Astrocyte of the cerebellum (primary cell): Measurements from ENCODE around the gene CAMK2B.

ENCODE experiments used
- DNase-seq: peaks from one replicate; pipeline ENCODE4 v3.0.0-alpha.2; 2011; ENCODE audit warnings: low read depth
- H3K4me3 ChIP-seq: 2 replicates; pipeline ENCODE4 v1.5.1; 2011; ENCODE audit warnings: mild to moderate bottlenecking, low read depth, low read length, moderate library complexity
- in situ Hi-C: cut with HindIII; loops from 2 replicates; pipeline ENCODE4 v1.10.0; 2017; ENCODE audit warnings: low sequenced_read_pairs
- TF ChIP-seq, protein P1 (sequence below): IDR thresholded peaks from 2 replicates; pipeline ENCODE4 v1.5.1; 2012; ENCODE audit warnings: low read length, low read depth, moderate library complexity, mild to moderate bottlenecking; ENCODE audit errors: missing control alignments

CAMK2B gene

DNA sequence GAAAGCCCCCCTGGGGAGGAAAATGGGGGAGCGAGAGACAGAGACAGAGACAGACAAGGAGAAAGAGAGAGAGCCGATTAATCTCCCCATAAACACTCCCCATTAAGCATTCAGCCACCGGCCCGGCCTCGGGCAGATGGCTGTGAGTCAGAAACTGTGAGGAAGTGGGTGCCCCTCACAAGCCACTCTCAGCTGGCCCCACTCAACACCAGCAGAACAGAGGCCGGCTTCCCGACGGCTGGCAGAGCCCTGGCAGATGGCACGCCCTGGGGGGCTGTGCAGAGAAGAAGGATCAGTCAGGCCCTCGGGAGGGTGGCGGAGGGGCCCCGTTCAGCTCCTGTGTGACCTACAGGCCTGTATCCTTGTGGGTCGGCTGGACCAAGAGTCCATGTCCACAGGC, 41.2 kb downstream of the CAMK2B start:
- in situ Hi-C loops, result no loop called here
- TF ChIP-seq, protein P1, sequence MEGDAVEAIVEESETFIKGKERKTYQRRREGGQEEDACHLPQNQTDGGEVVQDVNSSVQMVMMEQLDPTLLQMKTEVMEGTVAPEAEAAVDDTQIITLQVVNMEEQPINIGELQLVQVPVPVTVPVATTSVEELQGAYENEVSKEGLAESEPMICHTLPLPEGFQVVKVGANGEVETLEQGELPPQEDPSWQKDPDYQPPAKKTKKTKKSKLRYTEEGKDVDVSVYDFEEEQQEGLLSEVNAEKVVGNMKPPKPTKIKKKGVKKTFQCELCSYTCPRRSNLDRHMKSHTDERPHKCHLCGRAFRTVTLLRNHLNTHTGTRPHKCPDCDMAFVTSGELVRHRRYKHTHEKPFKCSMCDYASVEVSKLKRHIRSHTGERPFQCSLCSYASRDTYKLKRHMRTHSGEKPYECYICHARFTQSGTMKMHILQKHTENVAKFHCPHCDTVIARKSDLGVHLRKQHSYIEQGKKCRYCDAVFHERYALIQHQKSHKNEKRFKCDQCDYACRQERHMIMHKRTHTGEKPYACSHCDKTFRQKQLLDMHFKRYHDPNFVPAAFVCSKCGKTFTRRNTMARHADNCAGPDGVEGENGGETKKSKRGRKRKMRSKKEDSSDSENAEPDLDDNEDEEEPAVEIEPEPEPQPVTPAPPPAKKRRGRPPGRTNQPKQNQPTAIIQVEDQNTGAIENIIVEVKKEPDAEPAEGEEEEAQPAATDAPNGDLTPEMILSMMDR, result no peak
- no peak for DNase-seq
- H3K4me3 ChIP-seq, result no peak overlapping the region

DNA sequence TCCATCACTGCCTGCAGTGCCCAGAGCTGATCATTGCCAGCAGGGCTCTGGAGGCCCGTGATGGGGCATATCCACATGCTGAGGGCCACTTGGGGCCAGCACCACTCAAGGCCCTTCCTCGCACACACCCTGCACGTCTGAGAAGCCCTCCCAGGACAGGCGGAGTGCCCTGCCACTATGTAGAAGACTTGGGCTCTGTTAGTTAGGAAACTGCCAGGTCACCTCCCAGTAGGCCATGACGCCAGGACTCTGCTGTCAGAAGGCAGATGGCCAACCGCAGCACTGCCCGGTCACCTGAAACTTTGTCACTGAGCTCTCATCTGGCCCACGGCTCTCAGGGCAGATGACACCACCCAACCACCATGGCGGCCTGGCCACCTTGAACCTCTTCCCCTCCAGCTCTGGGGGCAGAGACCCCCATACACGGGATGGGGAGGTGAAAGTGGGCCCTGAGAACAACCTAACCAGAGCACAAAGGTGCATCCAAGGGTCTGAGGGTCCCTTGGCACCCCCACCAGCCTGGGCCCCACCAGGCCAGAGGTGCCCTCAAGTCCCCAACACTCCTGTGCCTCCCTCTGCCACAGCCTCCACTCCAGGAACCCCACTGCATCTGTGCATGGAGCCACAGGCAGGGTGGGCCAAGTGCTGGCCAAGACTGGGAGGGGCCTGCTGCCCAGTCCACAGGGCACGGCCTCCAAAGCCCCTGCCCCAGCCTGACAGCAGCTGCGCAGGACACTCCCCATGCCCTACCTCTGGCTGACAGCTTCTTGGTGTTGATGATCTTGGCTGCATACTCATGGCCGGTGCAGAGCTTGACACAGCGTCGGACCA, 41.8 kb downstream of the CAMK2B start:
- TF ChIP-seq, protein P1, result no peak
- no peak overlapping the region for H3K4me3 ChIP-seq
- in situ Hi-C loops, result no loop called here
- DNase-seq, result no peak

DNA sequence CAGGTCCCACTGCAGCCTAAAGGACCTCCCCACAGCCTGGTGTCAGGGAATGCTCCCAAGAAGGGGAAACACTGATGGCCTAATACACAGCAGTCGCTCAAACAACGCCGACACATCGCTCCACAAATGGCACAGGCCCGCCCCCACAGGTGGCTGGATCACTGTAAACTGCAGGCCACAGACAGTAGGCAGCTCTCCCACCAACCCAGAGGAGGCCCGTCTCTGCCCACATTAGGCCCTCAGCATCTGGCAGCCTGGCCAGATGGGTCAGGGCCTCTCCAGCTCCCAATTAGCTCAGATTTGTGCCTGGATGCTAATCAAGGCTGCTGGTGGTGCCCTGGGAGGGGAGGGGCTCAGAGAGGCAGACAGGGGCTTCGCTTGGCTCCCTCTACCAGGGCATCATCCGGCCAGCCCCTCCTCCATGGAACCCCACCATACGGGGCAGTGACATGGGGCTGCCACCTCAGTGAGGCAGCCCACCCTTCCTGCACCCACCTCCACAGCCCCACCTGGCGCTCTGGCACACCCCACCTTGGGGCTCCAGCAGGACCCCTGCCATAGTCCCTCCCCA, 42.7 kb downstream of the CAMK2B start:
- no peak overlapping the region for H3K4me3 ChIP-seq
- TF ChIP-seq, protein P1, result no peak
- in situ Hi-C loops, result no loop called here
- no peak for DNase-seq

GRCh38 chr7:44281811-44282600, 43.4 kb downstream of the CAMK2B start:
- in situ Hi-C loops, result no loop called here
- no peak for DNase-seq
- no peak overlapping the region for H3K4me3 ChIP-seq
- TF ChIP-seq, protein P1, result no peak

DNA sequence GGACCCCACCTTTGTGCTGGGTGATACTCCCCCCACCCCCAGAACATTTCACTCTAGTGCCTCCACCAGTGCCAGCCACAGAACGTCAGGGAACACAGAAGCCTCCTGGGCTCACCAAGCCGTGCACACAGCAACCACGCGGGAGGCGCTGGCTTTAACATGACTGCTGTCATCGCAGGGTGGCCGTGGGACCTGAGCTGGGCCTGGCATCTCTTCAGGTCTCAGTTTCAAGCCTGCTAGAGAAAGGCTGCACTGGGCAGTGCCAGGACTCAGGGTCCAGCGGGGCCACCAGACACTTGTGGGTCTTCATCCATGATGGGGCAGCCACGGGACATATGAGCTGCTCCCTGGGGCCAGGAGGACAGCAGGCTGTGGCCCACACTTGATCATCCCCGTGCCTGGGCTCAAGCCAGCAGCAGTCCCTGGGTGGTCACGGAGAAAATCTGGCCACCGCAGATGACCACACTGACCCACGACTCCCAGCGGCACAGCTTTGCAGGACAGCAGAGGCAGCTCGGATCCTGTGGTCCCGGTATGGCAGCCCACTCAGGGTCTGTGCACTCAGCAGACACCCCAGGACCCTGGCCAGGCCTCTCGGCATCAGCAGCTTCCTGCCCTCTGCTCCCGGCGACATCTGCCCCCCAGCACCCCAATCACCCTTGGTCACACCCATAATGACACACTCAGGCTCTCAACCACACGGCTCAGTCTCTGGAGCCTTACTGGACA, 44.2 kb downstream of the CAMK2B start:
- H3K4me3 ChIP-seq, result no peak overlapping the region
- no peak for DNase-seq
- TF ChIP-seq, protein P1, result no peak
- in situ Hi-C loops, result no loop called here

DNA sequence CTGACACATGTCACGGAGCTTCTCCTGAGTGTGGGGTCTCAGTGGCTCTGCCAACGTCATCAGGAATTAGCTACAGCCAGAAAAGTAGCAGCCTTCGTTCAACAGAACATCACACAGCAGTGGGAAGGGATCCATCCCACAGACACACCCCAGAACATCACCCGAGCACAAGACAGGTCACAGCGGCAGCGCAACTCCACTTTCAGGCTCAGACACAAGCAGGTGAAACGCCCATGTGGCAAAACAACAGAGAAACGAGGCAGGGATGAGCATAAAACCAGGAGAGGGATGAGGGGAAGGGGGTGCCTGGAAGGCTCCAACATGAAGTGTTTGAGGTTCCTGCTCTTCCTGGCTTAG, 44.8 kb downstream of the CAMK2B start:
- no peak for DNase-seq
- no peak overlapping the region for H3K4me3 ChIP-seq
- TF ChIP-seq, protein P1, result no peak
- in situ Hi-C loops, result no loop called here
